Activated CD8-positive, alpha-beta memory T cell treated with anti-CD3 and anti-CD28 coated beads, Interleukin-2, amount 50 U/mL, for 48 hours (primary cell): ENCODE data around the gene DENND2C.
A peak's percentile ranks its signal among the peaks of the same experiment; 100 is the strongest.

Experiments used
- DNase-seq: peaks from one replicate; pipeline ENCODE4 v3.0.0-alpha.2; 2020

Gene DENND2C

GRCh38 chr1:114669562-114670082 lies at the start of gene DENND2C:
TSS of gene DENND2C (minus strand) at chr1:114670049. CDS start at chr1:114625984, 44,065 bp downstream.
- no peak for DNase-seq

GRCh38 chr1:114719424-114719787 lies 49.6 kb upstream of the DENND2C start:
- DNase-seq = no peak

- peak; percentile 57 for DNase-seq
These were observed 49.0 kb upstream of the DENND2C start for GRCh38 chr1:114718661-114719423.

GRCh38 chr1:114716304-114717170 lies 46.7 kb upstream of the DENND2C start, which contains the start of gene NRAS:
TSS of gene NRAS (minus strand) at chr1:114716771. CDS start at chr1:114716160, 611 bp downstream.
- DNase-seq = peak; percentile 98

GRCh38 chr1:114715952-114716303 lies 46.1 kb upstream of the DENND2C start:
- DNase-seq = no peak

GRCh38 chr1:114712977-114713376 lies 43.1 kb upstream of the DENND2C start:
- no peak for DNase-seq

- DNase-seq = no peak
These were observed 40.5 kb upstream of the DENND2C start for GRCh38 chr1:114710360-114710759.

GRCh38 chr1:114707604-114708003 lies 37.8 kb upstream of the DENND2C start:
- no peak for DNase-seq

- no peak for DNase-seq
These were observed 33.4 kb upstream of the DENND2C start for GRCh38 chr1:114703242-114703641.

GRCh38 chr1:114702737-114703136 lies 32.9 kb upstream of the DENND2C start:
- no peak for DNase-seq

GRCh38 chr1:114701931-114702330 lies 32.1 kb upstream of the DENND2C start:
- DNase-seq = no peak

GRCh38 chr1:114700036-114700600 lies 30.3 kb upstream of the DENND2C start:
- DNase-seq = no peak

GRCh38 chr1:114696810-114697209 lies 27.0 kb upstream of the DENND2C start:
- no peak for DNase-seq

GRCh38 chr1:114695430-114696058 lies 25.7 kb upstream of the DENND2C start, which contains the start of gene AMPD1:
TSS of gene AMPD1 (minus strand) at chr1:114695546. CDS start at chr1:114695471, 75 bp downstream.
- no peak for DNase-seq

GRCh38 chr1:114694540-114695310 lies 24.9 kb upstream of the DENND2C start:
- DNase-seq = no peak

GRCh38 chr1:114692947-114693346 lies 23.1 kb upstream of the DENND2C start:
- no peak for DNase-seq

- DNase-seq = no peak
These were observed 21.2 kb upstream of the DENND2C start for GRCh38 chr1:114691061-114691460.

- no peak for DNase-seq
These were observed 20.3 kb upstream of the DENND2C start for GRCh38 chr1:114690148-114690547.

- DNase-seq = no peak
These were observed 18.7 kb upstream of the DENND2C start for GRCh38 chr1:114688526-114688925.

- no peak for DNase-seq
These were observed 16.0 kb upstream of the DENND2C start for GRCh38 chr1:114685851-114686250.

GRCh38 chr1:114677691-114678090 lies 7.8 kb upstream of the DENND2C start:
- no peak for DNase-seq

- no peak for DNase-seq
These were observed 6.3 kb upstream of the DENND2C start for GRCh38 chr1:114676115-114676514.
